Effector memory CD4-positive, alpha-beta T cell (primary cell): ENCODE measurements around the gene KIRREL3.

ENCODE experiments used
- DNase-seq, 3 donors: peaks; one replicate each; pipeline ENCODE4 v3.0.0-alpha.2; 2020
- H3K27ac ChIP-seq: 2 replicates; pipeline ENCODE4 v1.7.0; 2013; ENCODE audit warnings: mild to moderate bottlenecking, low read length, moderate library complexity; ENCODE audit not compliant: insufficient read depth, poor library complexity, severe bottlenecking
- H3K27me3 ChIP-seq: replicated peaks from 2 replicates; pipeline ENCODE4 v1.7.0; 2013; ENCODE audit warnings: mild to moderate bottlenecking, low read length; ENCODE audit not compliant: insufficient read depth, control insufficient read depth, poor library complexity, severe bottlenecking
- H3K36me3 ChIP-seq: 2 replicates; pipeline ENCODE4 v1.7.0; 2013; ENCODE audit warnings: mild to moderate bottlenecking, low read length, moderate library complexity; ENCODE audit not compliant: control insufficient read depth, insufficient read depth
- H3K4me1 ChIP-seq: 2 replicates; pipeline ENCODE4 v1.7.0; 2013; ENCODE audit warnings: low read length, mild to moderate bottlenecking; ENCODE audit not compliant: control insufficient read depth, insufficient read depth, poor library complexity, severe bottlenecking
- H3K4me3 ChIP-seq: 2 replicates; pipeline ENCODE4 v1.7.0; 2013; ENCODE audit warnings: low read length, low read depth, mild to moderate bottlenecking; ENCODE audit not compliant: insufficient read depth, poor library complexity, severe bottlenecking
- H3K9me3 ChIP-seq: 2 replicates; pipeline ENCODE4 v1.7.0; 2013; ENCODE audit warnings: mild to moderate bottlenecking, low read length, moderate library complexity; ENCODE audit not compliant: control insufficient read depth

KIRREL3 gene

GRCh38 chr11:126791446-126791845, 209.1 kb downstream of the KIRREL3 start:
- no peaks in the 10 kb centered on the region for H3K4me1 ChIP-seq
- no peaks in the 10 kb centered on the region for H3K36me3 ChIP-seq
- H3K27ac ChIP-seq = no peak overlapping the region
- no peak overlapping the region for H3K4me3 ChIP-seq
- no peaks in the 10 kb centered on the region for H3K27me3 ChIP-seq
- no peak for DNase-seq
- no peaks in the 10 kb centered on the region for H3K9me3 ChIP-seq

- no peak overlapping the region for H3K4me3 ChIP-seq
- no peaks in the 10 kb centered on the region for H3K36me3 ChIP-seq
- H3K9me3 ChIP-seq = no peaks in the 10 kb centered on the region
- no peaks in the 10 kb centered on the region for H3K27me3 ChIP-seq
- no peak for DNase-seq
- no peaks in the 10 kb centered on the region for H3K4me1 ChIP-seq
- no peak overlapping the region for H3K27ac ChIP-seq
Measured at GRCh38 chr11:126790550-126791081, 210.0 kb downstream of the KIRREL3 start.

- Histone ChIP-seq H3K4me1 (no peaks in the 10 kb centered on the region), H3K36me3 (no peaks in the 10 kb centered on the region), H3K9me3 (no peaks in the 10 kb centered on the region), H3K4me3 (no peak overlapping the region), H3K27me3 (no peaks in the 10 kb centered on the region), H3K27ac (no peak overlapping the region)
- no peak for DNase-seq
Measured at GRCh38 chr11:126782810-126783209, 217.8 kb downstream of the KIRREL3 start.

GRCh38 chr11:126781942-126782341, 218.6 kb downstream of the KIRREL3 start:
- no peak for DNase-seq
- Histone ChIP-seq H3K36me3 (no peaks in the 10 kb centered on the region), H3K27me3 (no peaks in the 10 kb centered on the region), H3K4me3 (no peak overlapping the region), H3K4me1 (no peaks in the 10 kb centered on the region), H3K27ac (no peak overlapping the region), H3K9me3 (no peaks in the 10 kb centered on the region)

- H3K27ac ChIP-seq = no peak overlapping the region
- H3K4me1 ChIP-seq = no peaks in the 10 kb centered on the region
- H3K36me3 ChIP-seq = no peaks in the 10 kb centered on the region
- no peak overlapping the region for H3K4me3 ChIP-seq
- no peaks in the 10 kb centered on the region for H3K27me3 ChIP-seq
- no peak for DNase-seq
- H3K9me3 ChIP-seq = no peaks in the 10 kb centered on the region
Measured at GRCh38 chr11:126776119-126776518, 224.5 kb downstream of the KIRREL3 start.

- DNase-seq = no peak
- H3K36me3 ChIP-seq = no peaks in the 10 kb centered on the region
- no peak overlapping the region for H3K4me3 ChIP-seq
- H3K9me3 ChIP-seq = no peaks in the 10 kb centered on the region
- no peak overlapping the region for H3K27ac ChIP-seq
- H3K27me3 ChIP-seq = no peaks in the 10 kb centered on the region
- no peaks in the 10 kb centered on the region for H3K4me1 ChIP-seq
Measured at GRCh38 chr11:126772267-126772666, 228.3 kb downstream of the KIRREL3 start.

GRCh38 chr11:126768702-126769101, 231.9 kb downstream of the KIRREL3 start:
- H3K4me3 ChIP-seq = no peak overlapping the region
- H3K36me3 ChIP-seq = no peaks in the 10 kb centered on the region
- no peaks in the 10 kb centered on the region for H3K9me3 ChIP-seq
- no peaks in the 10 kb centered on the region for H3K27me3 ChIP-seq
- H3K4me1 ChIP-seq = no peaks in the 10 kb centered on the region
- no peak for DNase-seq
- H3K27ac ChIP-seq = no peak overlapping the region

- H3K4me3 ChIP-seq = no peak overlapping the region
- DNase-seq = no peak
- H3K36me3 ChIP-seq = no peaks in the 10 kb centered on the region
- H3K4me1 ChIP-seq = no peaks in the 10 kb centered on the region
- no peaks in the 10 kb centered on the region for H3K9me3 ChIP-seq
- H3K27ac ChIP-seq = no peak overlapping the region
- H3K27me3 ChIP-seq = no peaks in the 10 kb centered on the region
Measured at GRCh38 chr11:126766440-126766839, 234.1 kb downstream of the KIRREL3 start.

- no peaks in the 10 kb centered on the region for H3K36me3 ChIP-seq
- no peaks in the 10 kb centered on the region for H3K9me3 ChIP-seq
- no peaks in the 10 kb centered on the region for H3K27me3 ChIP-seq
- no peak for DNase-seq
- no peak overlapping the region for H3K4me3 ChIP-seq
- no peak overlapping the region for H3K27ac ChIP-seq
- no peaks in the 10 kb centered on the region for H3K4me1 ChIP-seq
Measured at GRCh38 chr11:126765196-126765595, 235.4 kb downstream of the KIRREL3 start.

GRCh38 chr11:126764231-126764630, 236.3 kb downstream of the KIRREL3 start:
- Histone ChIP-seq H3K4me1 (no peaks in the 10 kb centered on the region), H3K4me3 (no peak overlapping the region), H3K36me3 (no peaks in the 10 kb centered on the region), H3K27ac (no peak overlapping the region), H3K27me3 (no peaks in the 10 kb centered on the region), H3K9me3 (no peaks in the 10 kb centered on the region)
- no peak for DNase-seq

- no peaks in the 10 kb centered on the region for H3K9me3 ChIP-seq
- peaks cover 4% of the 10 kb centered on the region for H3K27me3 ChIP-seq
- H3K4me1 ChIP-seq = no peaks in the 10 kb centered on the region
- no peak overlapping the region for H3K4me3 ChIP-seq
- DNase-seq = no peak
- no peaks in the 10 kb centered on the region for H3K36me3 ChIP-seq
- H3K27ac ChIP-seq = no peak overlapping the region
Measured at GRCh38 chr11:126756855-126757254, 243.7 kb downstream of the KIRREL3 start.
